Activated CD4-positive, alpha-beta memory T cell treated with anti-CD3 and anti-CD28 coated beads for 36 hours (primary cell): ENCODE data around the gene TTLL11. TPM values are rescaled to one million over a fixed set of nuclear protein-coding genes. Genes with fewer than 3 reads are reported as not detected.

ENCODE experiments used
- CTCF ChIA-PET: fragments of 350-600 bp; sonication (Branson Sonifier 250); formaldehyde crosslinking; loops from one replicate; lab custom pipeline; 2021; ENCODE audit warnings: antibody characterized with exemption, inconsistent platforms; lab: Charles Lee
- POLR2A ChIA-PET: fragments of 350-600 bp; sonication (Branson Sonifier 250); formaldehyde crosslinking; loops from one replicate; lab custom pipeline; 2021; ENCODE audit warnings: antibody characterized with exemption; lab: Charles Lee
- DNase-seq: peaks from one replicate; pipeline ENCODE4 v3.0.0-alpha.2; 2020
- H3K27ac Mint-ChIP-seq: one replicate; pipeline ENCODE4 v1.8.0; 2021; ENCODE audit warnings: mixed read lengths
- H3K27me3 Mint-ChIP-seq: one replicate; pipeline ENCODE4 v1.8.0; 2021; ENCODE audit warnings: mixed read lengths
- H3K36me3 Mint-ChIP-seq: one replicate; pipeline ENCODE4 v1.8.0; 2021; ENCODE audit warnings: mixed read lengths
- H3K4me1 Mint-ChIP-seq: one replicate; pipeline ENCODE4 v1.8.0; 2021; ENCODE audit warnings: low read depth, mixed read lengths
- H3K4me3 Mint-ChIP-seq: one replicate; pipeline ENCODE4 v1.8.0; 2021; ENCODE audit warnings: mild to moderate bottlenecking, mixed read lengths
- H3K9me3 Mint-ChIP-seq: one replicate; pipeline ENCODE4 v1.8.0; 2021; ENCODE audit warnings: mixed read lengths
- intact Hi-C: fragments of 100-400 bp; cut with micrococcal nuclease; formaldehyde crosslinking; loops from one replicate; pipeline ENCODE4 v1.15.1; 2023
- total RNA-seq, 2 experiments: library from RNA; stranded (reverse); gene quantifications; one replicate each; pipeline ENCODE4 v1.2.3, GENCODE V29; 2021

Gene TTLL11
- total RNA-seq, 2 experiments from 2014 or later: 0.97 TPM

GRCh38 chr9:121866927-121867326 is 226.2 kb downstream of the TTLL11 start:
- CTCF ChIA-PET: no interaction called here
- no peaks in the 10 kb centered on the region for H3K36me3 Mint-ChIP-seq

GRCh38 chr9:121865884-121866283 is 227.2 kb downstream of the TTLL11 start:
- H3K27ac Mint-ChIP-seq: no peak overlapping the region
- intact Hi-C loops: no loop called here

More at GRCh38 chr9:121866927-121867326, 226.2 kb downstream of the TTLL11 start:
- DNase-seq: no peak
- intact Hi-C loops: no loop called here
- H3K4me3 Mint-ChIP-seq: no peak overlapping the region
- H3K27me3 Mint-ChIP-seq: no peaks in the 10 kb centered on the region
- no peaks in the 10 kb centered on the region for H3K4me1 Mint-ChIP-seq
- no peaks in the 10 kb centered on the region for H3K9me3 Mint-ChIP-seq
- no peak overlapping the region for H3K27ac Mint-ChIP-seq
- POLR2A ChIA-PET: no interaction called here

GRCh38 chr9:121865060-121865459 is 228.0 kb downstream of the TTLL11 start:
- no peaks in the 10 kb centered on the region for H3K9me3 Mint-ChIP-seq
- no peaks in the 10 kb centered on the region for H3K4me1 Mint-ChIP-seq
- no peaks in the 10 kb centered on the region for H3K36me3 Mint-ChIP-seq
- H3K4me3 Mint-ChIP-seq: no peak overlapping the region
- no peaks in the 10 kb centered on the region for H3K27me3 Mint-ChIP-seq
- no peak overlapping the region for H3K27ac Mint-ChIP-seq
- intact Hi-C loops: no loop called here
- POLR2A ChIA-PET: no interaction called here
- DNase-seq: no peak
- CTCF ChIA-PET: no interaction called here

More at GRCh38 chr9:121865884-121866283, 227.2 kb downstream of the TTLL11 start:
- Mint-ChIP-seq H3K27me3 (no peaks in the 10 kb centered on the region), H3K4me1 (no peaks in the 10 kb centered on the region), H3K4me3 (no peak overlapping the region), H3K9me3 (no peaks in the 10 kb centered on the region), H3K36me3 (no peaks in the 10 kb centered on the region)
- POLR2A ChIA-PET: no interaction called here
- CTCF ChIA-PET: interaction anchor here (0.6 kb wide), 1 partner anchor 74 kb away, joined by 5 read pairs; no protein-coding TSS in a partner anchor
- DNase-seq: no peak

GRCh38 chr9:121863955-121864354 is 229.2 kb downstream of the TTLL11 start:
- intact Hi-C loops: no loop called here
- Mint-ChIP-seq H3K4me3 (no peak overlapping the region), H3K4me1 (no peaks in the 10 kb centered on the region), H3K9me3 (no peaks in the 10 kb centered on the region), H3K27ac (no peak overlapping the region), H3K36me3 (no peaks in the 10 kb centered on the region), H3K27me3 (no peaks in the 10 kb centered on the region)
- ChIA-PET CTCF (no interaction called here), POLR2A (no interaction called here)
- DNase-seq: no peak

GRCh38 chr9:121862371-121863332 is 230.5 kb downstream of the TTLL11 start:
- Mint-ChIP-seq H3K27ac (no peak overlapping the region), H3K9me3 (no peaks in the 10 kb centered on the region), H3K36me3 (no peaks in the 10 kb centered on the region), H3K4me1 (no peaks in the 10 kb centered on the region), H3K27me3 (no peaks in the 10 kb centered on the region), H3K4me3 (no peak overlapping the region)
- intact Hi-C loops: no loop called here
- ChIA-PET CTCF (no interaction called here), POLR2A (no interaction called here)
- no peak for DNase-seq

GRCh38 chr9:121861501-121862180 is 231.5 kb downstream of the TTLL11 start:
- Mint-ChIP-seq H3K27ac (no peak overlapping the region), H3K27me3 (no peaks in the 10 kb centered on the region), H3K4me3 (no peak overlapping the region), H3K4me1 (no peaks in the 10 kb centered on the region), H3K9me3 (no peaks in the 10 kb centered on the region), H3K36me3 (no peaks in the 10 kb centered on the region)
- intact Hi-C loops: no loop called here
- no peak for DNase-seq
- ChIA-PET CTCF (no interaction called here), POLR2A (no interaction called here)

- Mint-ChIP-seq H3K27me3 (no peaks in the 10 kb centered on the region), H3K4me3 (no peak overlapping the region), H3K4me1 (no peaks in the 10 kb centered on the region), H3K36me3 (no peaks in the 10 kb centered on the region), H3K9me3 (no peaks in the 10 kb centered on the region), H3K27ac (no peak overlapping the region)
- intact Hi-C loops: no loop called here
- ChIA-PET POLR2A (no interaction called here), CTCF (no interaction called here)
- no peak for DNase-seq
These were observed 232.4 kb downstream of the TTLL11 start for GRCh38 chr9:121860744-121861143.

GRCh38 chr9:121860213-121860612 is 232.9 kb downstream of the TTLL11 start:
- Mint-ChIP-seq H3K4me1 (no peaks in the 10 kb centered on the region), H3K36me3 (no peaks in the 10 kb centered on the region), H3K9me3 (no peaks in the 10 kb centered on the region), H3K27me3 (no peaks in the 10 kb centered on the region), H3K27ac (no peak overlapping the region), H3K4me3 (no peak overlapping the region)
- intact Hi-C loops: no loop called here
- POLR2A ChIA-PET: no interaction called here
- DNase-seq: no peak
- CTCF ChIA-PET: no interaction called here

- POLR2A ChIA-PET: no interaction called here
- DNase-seq: no peak
- intact Hi-C loops: no loop called here
- Mint-ChIP-seq H3K9me3 (no peaks in the 10 kb centered on the region), H3K4me3 (no peak overlapping the region), H3K36me3 (no peaks in the 10 kb centered on the region), H3K4me1 (no peaks in the 10 kb centered on the region), H3K27me3 (no peaks in the 10 kb centered on the region), H3K27ac (no peak overlapping the region)
- CTCF ChIA-PET: no interaction called here
These were observed 233.5 kb downstream of the TTLL11 start for GRCh38 chr9:121859646-121860045.

- Mint-ChIP-seq H3K27ac (no peak overlapping the region), H3K9me3 (no peaks in the 10 kb centered on the region), H3K4me1 (no peaks in the 10 kb centered on the region), H3K27me3 (no peaks in the 10 kb centered on the region), H3K4me3 (no peak overlapping the region), H3K36me3 (no peaks in the 10 kb centered on the region)
- intact Hi-C loops: no loop called here
- ChIA-PET CTCF (no interaction called here), POLR2A (no interaction called here)
- DNase-seq: no peak
These were observed 234.3 kb downstream of the TTLL11 start for GRCh38 chr9:121858788-121859187.

- no peak for DNase-seq
- Mint-ChIP-seq H3K36me3 (no peaks in the 10 kb centered on the region), H3K9me3 (no peaks in the 10 kb centered on the region), H3K4me1 (no peaks in the 10 kb centered on the region), H3K4me3 (no peak overlapping the region), H3K27ac (no peak overlapping the region), H3K27me3 (no peaks in the 10 kb centered on the region)
- ChIA-PET POLR2A (no interaction called here), CTCF (no interaction called here)
- intact Hi-C loops: no loop called here
These were observed 235.2 kb downstream of the TTLL11 start for GRCh38 chr9:121857928-121858327.

GRCh38 chr9:121855476-121855875 is 237.6 kb downstream of the TTLL11 start:
- ChIA-PET CTCF (no interaction called here), POLR2A (no interaction called here)
- Mint-ChIP-seq H3K36me3 (no peaks in the 10 kb centered on the region), H3K4me3 (no peak overlapping the region), H3K27me3 (no peaks in the 10 kb centered on the region), H3K4me1 (no peaks in the 10 kb centered on the region), H3K27ac (no peak overlapping the region), H3K9me3 (no peaks in the 10 kb centered on the region)
- no peak for DNase-seq
- intact Hi-C loops: no loop called here
